MM.1S (cell line): ENCODE measurements around the gene SLC17A7.

Experiments
- CTCF ChIP-seq: fragments of 300-600 bp; sonication (generic); IDR thresholded peaks from 2 replicates; pipeline ENCODE4 v1.5.1; 2016; ENCODE audit warnings: antibody characterized with exemption, low read length, mixed read lengths
- EZH2 ChIP-seq: fragments of 300-600 bp; sonication (generic); optimal IDR thresholded peaks from 2 replicates; pipeline ENCODE3; 2017; ENCODE audit warnings: low read depth, mild to moderate bottlenecking, antibody characterized with exemption, low read length, mixed read lengths
- EZH2phosphoT487 ChIP-seq: fragments of 300-600 bp; sonication (generic); IDR thresholded peaks from 2 replicates; pipeline ENCODE4 v1.6.1; 2018; ENCODE audit warnings: antibody characterized with exemption, low read length

- TF ChIP-seq EZH2 (no peak), CTCF (no peak), EZH2phosphoT487 (no peak)
These were observed 25.5 kb downstream of the SLC17A7 start for GRCh38 chr19:49415810-49416200.
